Amygdala (tissue), 56 donors: ENCODE results near the gene ORMDL3.
"Not testable (repeated sequence)": the region's sequence is repeated elsewhere in the genome, so short reads cannot be mapped to it uniquely, and the experiment has no call there.

ENCODE experiments used
- DNase-seq, 56 donors: peaks; one replicate each; lab custom pipeline; 2025; lab: John Stamatoyannopoulos, UW

The ORMDL3 gene

GRCh38 chr17:39887078-39887477 is 40.3 kb downstream of the ORMDL3 start:
- no peak for DNase-seq

- DNase-seq: not testable (repeated sequence)
These were observed 41.3 kb downstream of the ORMDL3 start for GRCh38 chr17:39886102-39886501.

- no peak for DNase-seq
These were observed 54.6 kb downstream of the ORMDL3 start for GRCh38 chr17:39872751-39873150.

DNA sequence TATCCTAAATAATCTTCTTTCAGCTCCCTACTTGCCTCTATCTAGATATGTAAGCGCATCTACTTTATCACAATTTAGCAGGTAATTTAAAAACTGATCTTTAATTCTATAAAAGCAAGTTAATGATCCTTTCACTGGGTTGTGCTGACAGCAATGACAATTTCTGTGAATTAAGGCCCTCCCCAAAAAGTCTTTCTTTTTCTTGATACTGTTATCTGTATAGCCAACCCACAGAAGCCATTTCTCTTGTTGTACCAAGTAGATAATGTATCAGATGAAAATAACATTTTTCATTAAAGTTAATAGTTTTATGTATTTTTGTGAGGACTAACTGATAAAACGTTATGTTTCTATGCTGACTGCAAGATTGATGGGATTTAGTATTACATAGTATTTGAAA is 55.6 kb downstream of the ORMDL3 start:
- no peak for DNase-seq
